ENCODE results near the gene ELP4. TPM values are rescaled to one million over a fixed set of nuclear protein-coding genes. Genes with fewer than 3 reads are reported as not detected.

ELP4 gene
- total and polyA plus RNA-seq, 2 donors from 2014 or later: 20.3 to 26.2 TPM

GRCh38 chr11:31652528-31652927 is 143.0 kb downstream of the ELP4 start:
- Histone ChIP-seq H3K9ac (ENCODE audit: low read length in 3 of 3) (no peak overlapping the region), H3K27me3 (ENCODE audit: control insufficient read depth, insufficient read depth, low read length) (no peaks in the 10 kb centered on the region), H3K36me3 (ENCODE audit: control insufficient read depth in 2 of 3, insufficient read depth in 3 of 3, low read length in 3 of 3) (no peaks in the 10 kb centered on the region), H3K4me1 (ENCODE audit: control insufficient read depth in 2 of 3, insufficient read depth in 2 of 3, low read depth in 1 of 3, low read length in 3 of 3) (peaks cover 0 to 3% (median 0%) of the 10 kb centered on the region in 3 donors), H3K9me3 (ENCODE audit: control insufficient read depth in 2 of 3, insufficient read depth in 1 of 3, low read length in 3 of 3) (no peaks in the 10 kb centered on the region), H3K4me3 (ENCODE audit: low read length in 3 of 3) (no peak overlapping the region), H3K27ac (ENCODE audit: low read depth in 2 of 2, low read length in 2 of 2) (no peak overlapping the region)
- no peak for TF ChIP-seq CTCF (IDR thresholded peaks at IDR 0.05; ENCODE audit: borderline replicate concordance, extremely low read depth, insufficient read depth)
- DNase-seq: no peak
- intact Hi-C loops (cut with DNase I): no loop called here
- no peak for FAIRE-seq

DNA sequence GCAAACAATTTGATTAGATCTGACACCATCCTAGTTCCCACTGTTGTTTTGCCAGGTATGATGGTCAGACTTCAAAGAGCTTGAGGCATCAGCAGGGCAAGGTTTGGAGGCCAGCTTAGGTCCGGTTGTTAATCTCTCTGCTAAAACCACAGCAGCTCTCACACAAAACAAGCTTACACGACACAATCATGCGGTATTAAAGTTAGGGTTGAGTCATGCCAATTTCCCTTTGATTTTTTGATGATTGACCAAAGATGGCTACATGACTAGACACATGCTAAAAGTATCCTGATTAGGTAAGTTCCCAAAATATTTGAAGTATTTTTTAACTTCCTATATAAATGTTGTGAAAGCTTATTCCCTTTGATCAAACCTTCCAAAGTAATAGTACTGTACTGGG is 145.9 kb downstream of the ELP4 start:
- no peaks in the 10 kb centered on the region for H3K9me3 ChIP-seq (ENCODE audit: control insufficient read depth in 2 of 3, insufficient read depth in 1 of 3, low read length in 3 of 3)
- no peak overlapping the region for H3K9ac ChIP-seq (ENCODE audit: low read length in 3 of 3)
- FAIRE-seq: no peak
- no peak for DNase-seq
- H3K36me3 ChIP-seq (ENCODE audit: control insufficient read depth in 2 of 3, insufficient read depth in 3 of 3, low read length in 3 of 3): no peaks in the 10 kb centered on the region
- no peak overlapping the region for H3K27ac ChIP-seq (ENCODE audit: low read depth in 2 of 2, low read length in 2 of 2)
- no peaks in the 10 kb centered on the region for H3K27me3 ChIP-seq (ENCODE audit: control insufficient read depth, insufficient read depth, low read length)
- H3K4me1 ChIP-seq (ENCODE audit: control insufficient read depth in 2 of 3, insufficient read depth in 2 of 3, low read depth in 1 of 3, low read length in 3 of 3): peaks cover 0 to 3% (median 0%) of the 10 kb centered on the region in 3 donors
- intact Hi-C loops (cut with DNase I): no loop called here
- no peak for TF ChIP-seq CTCF (IDR thresholded peaks at IDR 0.05; ENCODE audit: borderline replicate concordance, extremely low read depth, insufficient read depth)
- no peak overlapping the region for H3K4me3 ChIP-seq (ENCODE audit: low read length in 3 of 3)

DNA sequence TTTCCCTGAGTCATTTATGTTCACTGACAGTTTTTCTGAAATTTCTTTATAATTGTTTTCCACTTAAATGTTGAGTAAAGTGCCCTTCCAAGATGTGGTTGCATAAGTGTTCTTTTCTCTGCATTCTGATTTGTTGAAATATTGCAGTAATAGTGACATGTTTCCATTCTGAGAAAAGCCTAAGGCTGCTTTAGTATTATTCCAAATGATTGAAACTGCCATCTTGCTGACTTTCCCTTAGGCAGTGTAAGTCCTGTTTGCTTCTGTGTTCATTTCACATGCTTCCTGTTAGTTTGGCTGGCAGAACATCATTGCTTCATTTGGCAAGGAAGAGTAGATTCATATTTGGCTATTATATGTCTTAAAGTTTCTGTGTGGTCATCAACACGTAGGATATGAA is 146.5 kb downstream of the ELP4 start:
- no peak overlapping the region for H3K9ac ChIP-seq (ENCODE audit: low read length in 3 of 3)
- no peak for FAIRE-seq
- intact Hi-C loops (cut with DNase I): no loop called here

More for the DNA sequence above, 146.5 kb downstream of the ELP4 start:
- H3K4me3 ChIP-seq (ENCODE audit: low read length in 3 of 3): no peak overlapping the region
- H3K27ac ChIP-seq (ENCODE audit: low read depth in 2 of 2, low read length in 2 of 2): no peak overlapping the region
- no peaks in the 10 kb centered on the region for H3K36me3 ChIP-seq (ENCODE audit: control insufficient read depth in 2 of 3, insufficient read depth in 3 of 3, low read length in 3 of 3)
- no peaks in the 10 kb centered on the region for H3K27me3 ChIP-seq (ENCODE audit: control insufficient read depth, insufficient read depth, low read length)
- no peak for DNase-seq
- H3K9me3 ChIP-seq (ENCODE audit: control insufficient read depth in 2 of 3, insufficient read depth in 1 of 3, low read length in 3 of 3): no peaks in the 10 kb centered on the region
- H3K4me1 ChIP-seq (ENCODE audit: control insufficient read depth in 2 of 3, insufficient read depth in 2 of 3, low read depth in 1 of 3, low read length in 3 of 3): peaks cover 0 to 3% (median 0%) of the 10 kb centered on the region in 3 donors
- no peak for TF ChIP-seq CTCF (IDR thresholded peaks at IDR 0.05; ENCODE audit: borderline replicate concordance, extremely low read depth, insufficient read depth)

Measured in kidney (tissue), 14 donors.